ENCODE measurements around the gene ATP13A4.

DNA sequence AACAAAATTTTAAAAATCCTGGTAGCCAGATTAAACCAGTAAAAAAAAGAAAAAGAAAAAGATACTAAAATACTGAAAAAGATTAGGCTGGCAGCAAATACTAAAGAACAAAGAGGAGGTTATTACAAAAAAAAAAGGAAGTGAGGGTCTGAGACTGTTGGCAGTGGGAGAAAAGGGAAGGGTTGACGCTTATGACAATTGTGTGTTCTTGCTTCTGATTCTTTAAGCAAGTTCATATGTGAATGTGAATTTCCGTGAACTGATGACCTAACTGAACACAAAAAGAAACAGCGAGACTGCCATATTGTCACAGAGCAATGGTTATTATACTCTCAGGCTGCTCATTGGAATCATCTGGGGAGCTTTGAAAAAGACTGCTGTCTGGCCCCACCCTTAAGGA, 56.5 kb downstream of the ATP13A4 start:
- TF ChIP-seq POLR2A (IDR thresholded peaks at IDR 0.05; ENCODE audit: low read depth, low read length) (no peak), POLR2AphosphoS5 (IDR thresholded peaks at IDR 0.05; ENCODE audit: low read depth, low read length) (no peak)
